AG04449 (cell line): ENCODE results near the gene EEF2.
"Not testable (repeated sequence)": the region's sequence is repeated elsewhere in the genome, so short reads cannot be mapped to it uniquely, and the experiment has no call there.

Experiments used
- CTCF ChIA-PET: fragments of 350-600 bp; formaldehyde crosslinking; extraction: SDS; loops from one replicate; lab custom pipeline; 2021; ENCODE audit warnings: antibody characterized with exemption; lab: Yijun Ruan, JAX
- POLR2A ChIA-PET: fragments of 400-600, 350-600 bp; formaldehyde crosslinking; extraction: SDS; loops from one replicate; lab custom pipeline; 2020; ENCODE audit warnings: antibody characterized with exemption, inconsistent platforms; lab: Yijun Ruan, JAX
- DNase-seq: peaks from one replicate; pipeline ENCODE4 v3.0.0-alpha.2; 2010; ENCODE audit warnings: low read depth, low spot score
- H3K4me3 ChIP-seq: 2 replicates; pipeline ENCODE4 v1.5.1; 2011; ENCODE audit warnings: low read depth, mild to moderate bottlenecking, control low read depth, low read length
- CTCF ChIP-seq: IDR thresholded peaks from one replicate; pipeline ENCODE4 v1.5.1; 2011; ENCODE audit warnings: mild to moderate bottlenecking, moderate library complexity, low read length, control low read depth, inconsistent platforms; ENCODE audit not compliant: insufficient read depth; ENCODE audit errors: missing control alignments

EEF2 gene

DNA sequence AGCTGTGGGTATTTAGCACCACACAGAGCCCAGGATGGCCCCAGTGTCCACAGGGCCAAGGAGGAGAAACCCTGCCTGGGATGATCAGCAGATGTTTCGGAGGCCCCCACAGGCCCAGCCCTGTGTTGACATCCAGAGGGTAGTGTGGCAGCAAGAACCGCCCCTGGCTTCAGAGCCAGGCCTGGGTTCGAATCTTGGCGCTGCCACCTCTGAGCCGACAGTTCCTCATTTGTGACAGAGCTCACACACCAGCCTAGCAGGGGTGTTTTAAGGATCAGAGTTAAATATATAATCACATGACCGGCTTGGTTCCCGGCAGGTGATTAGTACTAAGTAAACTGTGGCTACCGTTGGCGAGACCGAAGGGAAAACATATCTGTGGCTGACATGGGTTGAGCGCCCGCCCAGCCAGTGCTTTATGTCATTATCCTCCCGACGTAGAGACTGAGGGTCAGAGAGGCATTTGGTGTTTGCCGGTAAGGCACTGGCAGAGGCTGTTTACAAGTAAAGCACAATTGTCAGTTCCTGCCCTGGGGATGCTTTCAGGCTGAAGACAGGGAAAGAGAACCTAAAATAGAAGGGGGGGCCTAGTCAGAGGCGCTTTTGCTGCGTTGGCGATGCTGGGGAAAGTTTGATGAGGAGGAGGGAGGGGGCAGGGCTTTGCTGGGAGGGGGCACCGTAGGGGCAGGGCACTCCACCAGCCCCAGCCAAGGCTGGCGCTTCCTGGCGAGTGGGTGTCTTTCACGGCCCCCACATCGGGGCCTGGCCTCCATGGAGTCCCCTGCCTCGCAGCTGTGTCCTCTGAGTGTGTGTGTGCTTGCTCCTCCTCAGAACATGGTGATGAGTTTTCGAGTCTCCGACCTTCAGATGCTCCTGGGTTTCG is 27.1 kb upstream of the EEF2 start:
- TF ChIP-seq CTCF: no peak
- DNase-seq: no peak
- CTCF ChIA-PET: interaction anchor here (1.7 kb wide), 1 partner anchor 27 kb away, joined by 4 read pairs; the partner anchor contains the start of gene EEF2
- no peak overlapping the region for H3K4me3 ChIP-seq
- POLR2A ChIA-PET: no interaction called here

GRCh38 chr19:4011430-4011829 is 26.2 kb upstream of the EEF2 start:
- H3K4me3 ChIP-seq, POLR2A ChIA-PET, CTCF ChIA-PET, DNase-seq: not testable (repeated sequence)

DNA sequence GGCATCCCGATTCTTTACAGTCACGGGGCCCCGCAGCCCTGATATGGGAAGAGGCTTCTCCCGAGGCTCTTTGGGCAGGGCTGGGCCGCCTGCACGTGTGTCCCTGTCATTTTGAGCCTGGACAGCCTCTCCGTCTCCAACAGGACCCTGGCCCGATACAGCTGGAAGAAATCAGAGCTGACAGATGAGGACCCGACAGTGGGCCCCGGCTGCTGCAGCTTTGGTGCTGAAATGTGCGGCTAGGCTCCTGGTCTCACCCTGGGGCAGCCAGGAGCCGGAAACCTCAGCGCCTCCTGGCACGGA is 25.5 kb upstream of the EEF2 start:
- ChIA-PET CTCF (no interaction called here), POLR2A (interaction anchor here (1.8 kb wide), 1 partner anchor 26 kb away, joined by 5 read pairs; the partner anchor contains the start of gene EEF2)
- DNase-seq: no peak
- H3K4me3 ChIP-seq: no peak overlapping the region
- TF ChIP-seq CTCF: no peak

- H3K4me3 ChIP-seq: peak overlapping the region; percentile 32
- POLR2A ChIA-PET: interaction anchor here (0.7 to 1.8 kb wide), 2 partner anchors 25 to 49 kb away, joined by 3 to 5 read pairs; partner anchors contain the start of gene EEF2
- DNase-seq: no peak
- CTCF ChIA-PET: interaction anchor here (1.3 kb wide), 1 partner anchor 22 kb away, joined by 12 read pairs; no protein-coding TSS in a partner anchor
- no peak for TF ChIP-seq CTCF
These were observed 24.9 kb upstream of the EEF2 start for GRCh38 chr19:4009990-4010807.

- no peak for TF ChIP-seq CTCF
- POLR2A ChIA-PET: interaction anchor here (1.1 to 2.0 kb wide), 2 partner anchors 11 to 23 kb away, joined by 4 to 5 read pairs; partner anchors contain the start of gene EEF2
- H3K4me3 ChIP-seq: peak overlapping the region; percentile 88
- CTCF ChIA-PET: interaction anchor here (1.0 to 3.0 kb wide), 4 partner anchors 18 to 199 kb away, joined by 3 to 19 read pairs (median 10); no protein-coding TSS in a partner anchor
- no peak for DNase-seq
These were observed 22.7 kb upstream of the EEF2 start for GRCh38 chr19:4007836-4008539.
